B cell (primary cell): ENCODE results near the gene ALKBH5. TPM values are rescaled to one million over a fixed set of nuclear protein-coding genes. Genes with fewer than 3 reads are reported as not detected.

Source experiments
- ATAC-seq: fragments of 200-7000 bp; cut with Tn5 transposase; one replicate; pipeline ENCODE4 v1.10.0; 2021; ENCODE audit warnings: low read depth, mild to moderate bottlenecking, moderate number of reproducible peaks, moderate library complexity
- CTCF ChIA-PET: fragments of 350-600 bp; sonication (Branson Sonifier 250); formaldehyde crosslinking; loops from one replicate; lab custom pipeline; 2021; ENCODE audit warnings: antibody characterized with exemption, inconsistent platforms; lab: Charles Lee
- POLR2A ChIA-PET: fragments of 350-600 bp; sonication (Branson Sonifier 250); formaldehyde crosslinking; loops from one replicate; lab custom pipeline; 2021; ENCODE audit warnings: antibody characterized with exemption; lab: Charles Lee
- DNase-seq: peaks from one replicate; pipeline ENCODE4 v3.0.0; 2013
- H2AFZ ChIP-seq: 2 replicates; pipeline ENCODE4 v1.6.1; 2012; ENCODE audit warnings: mild to moderate bottlenecking, low read depth, low read length; ENCODE audit not compliant: insufficient read depth, poor library complexity, severe bottlenecking
- H3K27ac ChIP-seq, 2 donors: 1 replicate in 1 of 2; 2 replicates in 1 of 2; pipeline ENCODE4 v1.5.1; 2012 to 2013; ENCODE audit warnings: low read length in 2 of 2, mild to moderate bottlenecking in 2 of 2, moderate library complexity in 1 of 2
- H3K27me3 ChIP-seq, 4 experiments: fragments of 200-600 bp in 1 of 4; sonication (generic) in 1 of 4; replicated peaks in 1 of 4; 1 replicate in 2 of 4; 2 replicates in 2 of 4; pipeline versions ENCODE4 v1.6.1 to v1.7.0; 2013 to 2016; ENCODE audit warnings: low read length in 3 of 4, mild to moderate bottlenecking in 2 of 4, mixed read lengths in 1 of 4, moderate library complexity in 1 of 4; ENCODE audit not compliant: insufficient read depth in 4 of 4, control insufficient read depth in 3 of 4; ENCODE audit errors: control extremely low read depth in 1 of 4
- H3K36me3 ChIP-seq, 2 experiments: replicated peaks in 1 of 2; 1 replicate in 1 of 2; 2 replicates in 1 of 2; pipeline versions ENCODE4 v1.6.1 to v1.7.1; 2013; ENCODE audit warnings: low read length in 1 of 2; ENCODE audit not compliant: insufficient read depth in 2 of 2, control insufficient read depth in 1 of 2; ENCODE audit errors: control extremely low read depth in 1 of 2, extremely low read depth in 1 of 2
- H3K4me1 ChIP-seq, 2 donors: fragments of 200-600 bp in 1 of 2; sonication (generic) in 1 of 2; 1 replicate in 1 of 2; 2 replicates in 1 of 2; pipeline versions ENCODE4 v1.5.1 to v1.6.1; 2013 to 2017; ENCODE audit warnings: low read length in 2 of 2; ENCODE audit not compliant: control insufficient read depth in 2 of 2, insufficient read depth in 2 of 2
- H3K4me2 ChIP-seq: replicated peaks from 2 replicates; pipeline ENCODE3; 2012; ENCODE audit warnings: mild to moderate bottlenecking, low read depth, low read length; ENCODE audit not compliant: poor library complexity, severe bottlenecking
- H3K4me3 ChIP-seq, 5 experiments: fragments of 200-600 bp in 1 of 5; sonication (generic) in 1 of 5; 1 replicate in 3 of 5; 2 replicates in 2 of 5; pipeline versions ENCODE4 v1.5.1 to v1.7.0; 2011 to 2016; ENCODE audit warnings: low read length in 4 of 5, mild to moderate bottlenecking in 4 of 5, low read depth in 2 of 5, control low read depth in 1 of 5, moderate library complexity in 1 of 5; ENCODE audit not compliant: insufficient read depth in 1 of 5; ENCODE audit errors: control extremely low read depth in 1 of 5, extremely low read depth in 1 of 5
- H3K79me2 ChIP-seq: fragments of 200-600 bp; sonication (generic); one replicate; pipeline ENCODE4 v1.6.0; 2016; ENCODE audit warnings: low read length; ENCODE audit not compliant: control insufficient read depth, insufficient read depth
- H3K9ac ChIP-seq: fragments of 200-600 bp; sonication (generic); 2 replicates; pipeline ENCODE4 v1.6.1; 2017; ENCODE audit warnings: mild to moderate bottlenecking, low read length, moderate library complexity
- H3K9me3 ChIP-seq, 3 donors: one replicate each; pipeline versions ENCODE4 v1.6.1 to v1.7.1; 2013; ENCODE audit warnings: low read length in 2 of 3; ENCODE audit not compliant: control insufficient read depth in 2 of 3, insufficient read depth in 1 of 3; ENCODE audit errors: control extremely low read depth in 1 of 3
- H4K20me1 ChIP-seq: 2 replicates; pipeline ENCODE4 v1.6.0; 2012; ENCODE audit warnings: mild to moderate bottlenecking, low read length; ENCODE audit not compliant: insufficient read depth, control insufficient read depth, poor library complexity, severe bottlenecking
- H3K27ac Mint-ChIP-seq: one replicate; pipeline ENCODE4 v1.8.0; 2021; ENCODE audit warnings: mixed read lengths
- H3K27me3 Mint-ChIP-seq: one replicate; pipeline ENCODE4 v1.8.0; 2021; ENCODE audit warnings: mixed read lengths
- H3K4me1 Mint-ChIP-seq: one replicate; pipeline ENCODE4 v1.8.0; 2021; ENCODE audit warnings: mixed read lengths
- H3K4me3 Mint-ChIP-seq: one replicate; pipeline ENCODE4 v1.8.0; 2021; ENCODE audit warnings: mixed read lengths
- H3K9me3 Mint-ChIP-seq: one replicate; pipeline ENCODE4 v1.8.0; 2022; ENCODE audit warnings: mixed read lengths; ENCODE audit not compliant: insufficient read depth
- CTCF ChIP-seq: fragments of 200-600 bp; IDR thresholded peaks from one replicate; pipeline ENCODE4 v1.8.0; 2022; ENCODE audit warnings: antibody characterized with exemption, mild to moderate bottlenecking
- EZH2 ChIP-seq: IDR thresholded peaks from 2 replicates; pipeline ENCODE4 v1.6.1; 2012; ENCODE audit warnings: borderline replicate concordance, low read depth, mild to moderate bottlenecking, moderate library complexity, low read length; ENCODE audit not compliant: insufficient read depth, poor library complexity, severe bottlenecking
- WGBS: methylation state at CpG from one replicate; pipeline ENCODE4 v1.1.5; 2013; ENCODE audit warnings: missing lambda C conversion rate; ENCODE audit not compliant: insufficient coverage; 5-methylcytosine and 5-hydroxymethylcytosine counted together
- intact Hi-C: fragments of 100-400 bp; cut with micrococcal nuclease; formaldehyde crosslinking; loops from one replicate; pipeline ENCODE4 v1.10.0; 2022
- polyA plus RNA-seq: library from polyadenylated mRNA; depleted of rRNA; stranded (reverse); fragments of >200 nt; gene quantifications from 2 replicates; pipeline ENCODE4 v1.2.3, GENCODE V29; 2012
- total RNA-seq, 2 donors: library from RNA; stranded (reverse); fragments of 120-200 nt in 1 of 2; gene quantifications; 1 replicate in 1 of 2; 2 replicates in 1 of 2; pipeline versions ENCODE4 v1.2.3 to v1.2.4, GENCODE V29; 2013 to 2022

Gene ALKBH5
- total and polyA plus RNA-seq, 2 donors (not counting 1 experiment from before 2014, with no cell fraction given), result 63.3 to 104 TPM

DNA sequence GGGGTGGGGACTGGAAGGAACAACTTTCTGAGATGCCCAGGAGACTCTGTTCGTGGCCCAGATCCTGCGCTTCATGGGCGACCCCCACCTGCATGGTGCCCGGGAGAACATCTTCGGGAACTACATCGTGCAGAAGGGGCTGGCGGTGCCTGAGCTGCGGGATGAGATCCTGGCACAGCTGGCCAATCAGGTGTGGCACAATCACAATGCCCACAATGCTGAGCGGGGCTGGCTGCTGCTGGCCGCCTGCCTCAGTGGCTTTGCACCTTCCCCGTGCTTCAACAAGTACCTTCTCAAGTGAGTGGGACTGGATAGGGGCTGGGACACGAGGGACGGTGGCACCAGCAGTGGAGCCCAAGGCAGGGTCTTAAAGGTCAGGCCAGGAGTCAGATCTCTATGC is 37.8 kb upstream of the ALKBH5 start:
- Histone ChIP-seq H3K9me3 (no peaks in the 10 kb centered on the region), H4K20me1 (no peaks in the 10 kb centered on the region), H3K27me3 (peaks cover 0 to 11% (median under 1%) of the 10 kb centered on the region in 4 experiments), H3K4me2 (no peak overlapping the region), H3K36me3 (no peaks in the 10 kb centered on the region), H3K9ac (no peak overlapping the region), H3K4me1 (peaks cover 0 to 4% of the 10 kb centered on the region in 2 donors), H3K79me2 (no peaks in the 10 kb centered on the region), H2AFZ (no peak overlapping the region), H3K27ac (no peak overlapping the region), H3K4me3 (no peak overlapping the region)
- CTCF ChIA-PET, result no interaction called here
- POLR2A ChIA-PET, result no interaction called here
- Mint-ChIP-seq H3K27me3 (peaks cover 4% of the 10 kb centered on the region), H3K27ac (no peak overlapping the region), H3K4me3 (no peak overlapping the region), H3K9me3 (no peaks in the 10 kb centered on the region), H3K4me1 (peaks cover 5% of the 10 kb centered on the region)
- no peak for DNase-seq
- ATAC-seq, result no peak
- intact Hi-C loops, result no loop called here
- TF ChIP-seq EZH2, result no peak
- no peak for TF ChIP-seq CTCF
- 93% methylated on average over 13 of the region's 13 CpGs for WGBS

- Histone ChIP-seq H4K20me1 (no peaks in the 10 kb centered on the region), H3K79me2 (no peaks in the 10 kb centered on the region), H3K9me3 (no peaks in the 10 kb centered on the region), H3K4me2 (no peak overlapping the region), H3K36me3 (no peaks in the 10 kb centered on the region), H3K27me3 (peaks cover 0 to 8% (median 0%) of the 10 kb centered on the region in 4 experiments), H3K27ac (no peak overlapping the region), H2AFZ (no peak overlapping the region), H3K4me3 (no peak overlapping the region), H3K9ac (no peak overlapping the region), H3K4me1 (no peaks in the 10 kb centered on the region)
- POLR2A ChIA-PET, result no interaction called here
- Mint-ChIP-seq H3K4me3 (no peak overlapping the region), H3K27ac (no peak overlapping the region), H3K4me1 (peaks cover 1% of the 10 kb centered on the region), H3K9me3 (no peaks in the 10 kb centered on the region), H3K27me3 (peaks cover 2% of the 10 kb centered on the region)
- WGBS, result 100% methylated on average over 1 of the region's 2 CpGs
- CTCF ChIA-PET, result no interaction called here
- ATAC-seq, result no peak
- TF ChIP-seq CTCF (no peak), EZH2 (no peak)
- intact Hi-C loops, result no loop called here
- DNase-seq, result no peak
Observed at GRCh38 chr17:18146259-18146658, 37.4 kb upstream of the ALKBH5 start.
